ENCODE data around the gene MEMO1.
"Not testable (repeated sequence)": the region's sequence is repeated elsewhere in the genome, so short reads cannot be mapped to it uniquely, and the experiment has no call there.

- TF ChIP-seq CTCF (conservative IDR thresholded peaks at IDR 0.05; ENCODE audit: low read depth, low read length); EZH2 (IDR thresholded peaks at IDR 0.05; ENCODE audit: borderline replicate concordance, low read depth, low read length, poor library complexity, severe bottlenecking): not testable (repeated sequence)
Measured at GRCh38 chr2:31842150-31842549, 168.7 kb downstream of the MEMO1 start.
